ENCODE results near the gene SYT12.
A peak's percentile ranks its signal among the peaks of the same experiment; 100 is the strongest.

The SYT12 gene

DNA sequence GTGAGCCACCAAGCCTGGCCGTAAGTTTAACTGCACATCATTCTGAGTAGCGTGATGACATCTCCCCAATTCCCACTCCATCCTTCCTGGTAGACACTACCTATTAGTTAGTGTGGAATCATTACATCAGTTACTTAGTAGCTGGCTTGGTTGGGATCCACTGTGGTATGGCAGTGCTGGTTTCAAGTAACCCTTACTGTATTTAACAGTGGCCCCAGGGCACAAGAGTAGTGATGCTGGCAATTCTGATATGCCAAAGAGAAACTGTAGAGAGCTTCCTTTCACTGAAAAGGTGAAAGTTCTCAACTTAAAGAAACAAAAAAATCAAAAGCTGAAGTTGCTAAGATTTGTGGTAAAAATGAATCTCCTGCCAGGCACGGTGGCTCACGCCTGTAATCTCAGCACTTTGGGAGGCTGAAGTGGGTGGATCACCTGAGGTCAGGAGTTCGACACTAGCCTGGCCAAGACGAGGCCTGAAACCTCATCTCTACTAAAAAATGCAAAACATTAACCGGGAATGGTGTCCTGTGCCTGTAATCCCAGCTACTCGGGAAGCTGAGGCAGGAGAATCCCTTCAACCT lies 60.9 kb downstream of the SYT12 start:
- H3K27ac ChIP-seq, result no peak overlapping the region
- H4K20me1 ChIP-seq (ENCODE audit: insufficient read depth), result no peaks in the 10 kb centered on the region
- no peak overlapping the region for H2AFZ ChIP-seq (ENCODE audit: low read depth)
- no peak overlapping the region for H3K9ac ChIP-seq
- no peaks in the 10 kb centered on the region for H3K79me2 ChIP-seq (ENCODE audit: insufficient read depth, low read depth)
- no peak overlapping the region for H3K4me2 ChIP-seq
- no peak overlapping the region for H3K4me3 ChIP-seq (IDR thresholded peaks at IDR 0.05; ENCODE audit: insufficient read depth, low read depth, low read length)
- TF ChIP-seq, protein P1, sequence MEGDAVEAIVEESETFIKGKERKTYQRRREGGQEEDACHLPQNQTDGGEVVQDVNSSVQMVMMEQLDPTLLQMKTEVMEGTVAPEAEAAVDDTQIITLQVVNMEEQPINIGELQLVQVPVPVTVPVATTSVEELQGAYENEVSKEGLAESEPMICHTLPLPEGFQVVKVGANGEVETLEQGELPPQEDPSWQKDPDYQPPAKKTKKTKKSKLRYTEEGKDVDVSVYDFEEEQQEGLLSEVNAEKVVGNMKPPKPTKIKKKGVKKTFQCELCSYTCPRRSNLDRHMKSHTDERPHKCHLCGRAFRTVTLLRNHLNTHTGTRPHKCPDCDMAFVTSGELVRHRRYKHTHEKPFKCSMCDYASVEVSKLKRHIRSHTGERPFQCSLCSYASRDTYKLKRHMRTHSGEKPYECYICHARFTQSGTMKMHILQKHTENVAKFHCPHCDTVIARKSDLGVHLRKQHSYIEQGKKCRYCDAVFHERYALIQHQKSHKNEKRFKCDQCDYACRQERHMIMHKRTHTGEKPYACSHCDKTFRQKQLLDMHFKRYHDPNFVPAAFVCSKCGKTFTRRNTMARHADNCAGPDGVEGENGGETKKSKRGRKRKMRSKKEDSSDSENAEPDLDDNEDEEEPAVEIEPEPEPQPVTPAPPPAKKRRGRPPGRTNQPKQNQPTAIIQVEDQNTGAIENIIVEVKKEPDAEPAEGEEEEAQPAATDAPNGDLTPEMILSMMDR (conservative IDR thresholded peaks at IDR 0.05; ENCODE audit: low read depth, low read length), result no peak
- H3K4me1 ChIP-seq (ENCODE audit: low read depth, poor library complexity, severe bottlenecking), result peaks cover 6% of the 10 kb centered on the region
- H3K36me3 ChIP-seq (ENCODE audit: insufficient read depth), result no peaks in the 10 kb centered on the region
- H3K27me3 ChIP-seq (ENCODE audit: insufficient read depth, low read depth), result no peaks in the 10 kb centered on the region

- Histone ChIP-seq H2AFZ (ENCODE audit: low read depth) (no peak overlapping the region), H3K4me2 (no peak overlapping the region), H4K20me1 (ENCODE audit: insufficient read depth) (no peaks in the 10 kb centered on the region), H3K79me2 (ENCODE audit: insufficient read depth, low read depth) (no peaks in the 10 kb centered on the region), H3K4me3 (IDR thresholded peaks at IDR 0.05; ENCODE audit: insufficient read depth, low read depth, low read length) (no peak overlapping the region), H3K36me3 (ENCODE audit: insufficient read depth) (no peaks in the 10 kb centered on the region), H3K27ac (no peak overlapping the region), H3K4me1 (ENCODE audit: low read depth, poor library complexity, severe bottlenecking) (no peaks in the 10 kb centered on the region), H3K9ac (no peak overlapping the region), H3K27me3 (ENCODE audit: insufficient read depth, low read depth) (no peaks in the 10 kb centered on the region)
- TF ChIP-seq, protein P1 (conservative IDR thresholded peaks at IDR 0.05; ENCODE audit: low read depth, low read length), result no peak
Measured at GRCh38 chr11:67085617-67086016, 62.7 kb downstream of the SYT12 start.

DNA sequence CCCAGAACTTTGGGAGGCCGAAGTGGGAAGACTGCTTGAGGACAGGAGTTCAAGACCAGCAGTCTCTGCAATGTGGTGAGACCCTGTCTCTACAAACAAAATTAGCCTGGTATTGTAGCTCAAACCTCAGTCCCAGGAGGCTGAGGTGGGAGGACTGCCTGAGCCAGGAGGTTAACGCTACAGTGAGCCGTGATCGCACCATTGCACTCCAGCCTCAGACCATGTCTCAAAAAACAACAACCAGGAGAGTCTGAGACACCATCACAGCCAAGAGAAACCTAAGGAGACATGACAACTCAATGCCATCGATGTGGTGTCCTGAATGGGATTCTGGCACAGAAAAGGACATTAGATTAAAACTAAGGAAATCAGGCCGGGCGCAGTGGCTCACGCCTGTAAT lies 67.8 kb downstream of the SYT12 start:
- Histone ChIP-seq H3K4me2 (no peak overlapping the region), H2AFZ (ENCODE audit: low read depth) (no peak overlapping the region), H3K79me2 (ENCODE audit: insufficient read depth, low read depth) (no peaks in the 10 kb centered on the region), H3K9ac (no peak overlapping the region), H3K36me3 (ENCODE audit: insufficient read depth) (no peaks in the 10 kb centered on the region), H3K27ac (no peak overlapping the region), H4K20me1 (ENCODE audit: insufficient read depth) (no peaks in the 10 kb centered on the region), H3K27me3 (ENCODE audit: insufficient read depth, low read depth) (no peaks in the 10 kb centered on the region), H3K4me3 (IDR thresholded peaks at IDR 0.05; ENCODE audit: insufficient read depth, low read depth, low read length) (no peak overlapping the region), H3K4me1 (ENCODE audit: low read depth, poor library complexity, severe bottlenecking) (peaks cover 11% of the 10 kb centered on the region)
- TF ChIP-seq, protein P1 (conservative IDR thresholded peaks at IDR 0.05; ENCODE audit: low read depth, low read length), result no peak

DNA sequence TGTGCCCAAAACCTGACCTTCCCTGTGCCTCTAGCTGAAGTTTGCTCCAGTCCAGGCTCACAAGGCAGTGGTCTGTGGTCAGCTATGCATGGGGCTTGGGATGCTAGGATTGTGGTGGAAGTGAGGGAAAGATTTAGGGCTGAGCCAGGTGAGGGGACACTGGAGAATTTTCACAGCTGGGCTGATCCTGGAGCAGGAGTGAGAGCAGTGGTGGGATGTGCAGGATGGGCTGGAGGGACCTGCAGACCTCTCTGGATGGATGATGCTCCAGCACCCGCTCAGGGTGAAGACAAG lies 72.2 kb downstream of the SYT12 start:
- Histone ChIP-seq H3K4me1 (ENCODE audit: low read depth, poor library complexity, severe bottlenecking) (peaks cover 27% of the 10 kb centered on the region), H3K4me2 (peak overlapping the region; percentile 64), H3K27me3 (ENCODE audit: insufficient read depth, low read depth) (no peaks in the 10 kb centered on the region), H2AFZ (ENCODE audit: low read depth) (peak overlapping the region; percentile 72), H3K79me2 (ENCODE audit: insufficient read depth, low read depth) (no peaks in the 10 kb centered on the region), H3K36me3 (ENCODE audit: insufficient read depth) (no peaks in the 10 kb centered on the region), H3K27ac (peak overlapping the region; percentile 27; the same call in 1 of the 2 replicates), H3K9ac (peak overlapping the region; percentile 36; the same call in 1 of the 2 replicates), H3K4me3 (IDR thresholded peaks at IDR 0.05; ENCODE audit: insufficient read depth, low read depth, low read length) (no peak overlapping the region), H4K20me1 (ENCODE audit: insufficient read depth) (no peaks in the 10 kb centered on the region)
- TF ChIP-seq, protein P1 (conservative IDR thresholded peaks at IDR 0.05; ENCODE audit: low read depth, low read length), result peak; percentile 22
